Erythroblast (primary cell): ENCODE results near the gene IFNA17.

Source experiments
- GATA1 ChIP-seq: IDR thresholded peaks from 2 replicates; pipeline ENCODE4 v1.6.1; 2011; ENCODE audit warnings: low read depth, mild to moderate bottlenecking, control low read depth, low read length, moderate library complexity
- POLR2A ChIP-seq: IDR thresholded peaks from 2 replicates; pipeline ENCODE4 v1.6.1; 2011; ENCODE audit warnings: mild to moderate bottlenecking, low read length

DNA sequence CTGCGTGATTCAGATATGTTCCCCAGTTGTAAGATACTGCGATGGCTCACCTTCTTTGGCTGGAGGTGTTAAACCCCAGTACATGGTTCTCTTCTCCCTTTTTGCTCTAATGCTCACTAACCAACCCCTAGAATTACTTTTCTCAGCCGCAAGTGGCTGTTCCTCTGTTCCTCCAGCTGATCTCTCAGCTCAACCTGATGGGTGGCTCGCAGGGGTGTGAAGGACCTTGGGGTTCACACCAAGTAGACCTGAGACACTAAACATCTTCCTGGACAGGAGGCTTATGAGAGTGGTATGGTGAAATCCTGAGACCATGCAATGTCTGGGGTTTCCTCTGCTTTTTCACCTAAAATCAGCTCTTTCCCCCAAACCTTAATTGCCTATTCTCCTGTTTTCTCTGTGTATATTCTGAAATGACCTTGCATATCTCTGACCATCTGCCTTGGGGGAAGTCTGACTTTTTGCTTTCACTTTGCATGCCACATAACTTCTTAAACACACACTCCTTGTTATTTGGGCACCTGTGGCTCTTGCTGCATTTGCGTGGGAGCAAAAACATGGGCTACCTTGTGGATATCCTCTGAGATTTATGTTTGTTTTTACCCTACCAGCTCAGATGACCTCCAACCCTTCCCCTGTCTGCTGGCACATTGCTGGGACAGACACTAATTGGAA is 27.7 kb upstream of the IFNA17 start:
- TF ChIP-seq POLR2A (no peak), GATA1 (no peak)
